IPS-NIHi7 (cell line): ENCODE measurements around the gene CDHR5.
A peak's percentile ranks its signal among the peaks of the same experiment; 100 is the strongest.

ENCODE experiments used
- DNase-seq: peaks from one replicate; pipeline ENCODE4 v3.0.0; 2012; ENCODE audit warnings: mixed read lengths; ENCODE audit errors: extremely low spot score

Gene CDHR5

GRCh38 chr11:645536-645935 is 20.8 kb upstream of the CDHR5 start:
- peak; percentile 14 for DNase-seq

- DNase-seq, result peak; percentile 6
Measured at GRCh38 chr11:643849-644738, 19.3 kb upstream of the CDHR5 start.

GRCh38 chr11:643366-643765 is 18.6 kb upstream of the CDHR5 start:
- DNase-seq, result no peak

- DNase-seq, result no peak
Measured at GRCh38 chr11:641806-642370, 17.1 kb upstream of the CDHR5 start.

- DNase-seq, result no peak
Measured at GRCh38 chr11:640021-640706, 15.4 kb upstream of the CDHR5 start.

GRCh38 chr11:639332-639955 is 14.7 kb upstream of the CDHR5 start:
- no peak for DNase-seq

- peak; percentile 76 for DNase-seq
Measured at GRCh38 chr11:638631-639331, 14.0 kb upstream of the CDHR5 start.

GRCh38 chr11:637593-638521 is 13.1 kb upstream of the CDHR5 start:
- no peak for DNase-seq

GRCh38 chr11:637333-637592 is 12.5 kb upstream of the CDHR5 start:
- no peak for DNase-seq

- peak; percentile 70 for DNase-seq
Measured at GRCh38 chr11:636511-637332, 12.0 kb upstream of the CDHR5 start, which contains the start of gene DRD4. TSS of gene DRD4 (plus strand) at chr11:637269. CDS start at chr11:637305, 36 bp downstream.

GRCh38 chr11:635945-636510 is 11.3 kb upstream of the CDHR5 start:
- DNase-seq, result no peak

GRCh38 chr11:630871-631270 is 6.1 kb upstream of the CDHR5 start:
- no peak for DNase-seq

GRCh38 chr11:629237-629583 is 4.5 kb upstream of the CDHR5 start:
- DNase-seq, result no peak

GRCh38 chr11:628056-628455 is 3.3 kb upstream of the CDHR5 start:
- DNase-seq, result no peak

- no peak for DNase-seq
Measured at GRCh38 chr11:627308-627576, 2.5 kb upstream of the CDHR5 start.

GRCh38 chr11:626475-627307 is 1.9 kb upstream of the CDHR5 start, which contains the start of gene SCT:
TSS of gene SCT (minus strand) at chr11:627181. CDS start at chr11:627143, 38 bp downstream.
- no peak for DNase-seq

- no peak for DNase-seq
Measured at GRCh38 chr11:625636-626268, 997 bp upstream of the CDHR5 start.

GRCh38 chr11:623999-624704 is 603 bp downstream of the CDHR5 start:
- no peak for DNase-seq
